Upper lobe of left lung (tissue), 4 donors: ENCODE results near the gene THTPA.

Experiments used
- CTCF ChIP-seq, 6 experiments: fragments of 450-650 bp in 4 of 6; fragments of 200-600 bp in 2 of 6; sonication (generic) in 2 of 6; IDR thresholded peaks; one replicate each; pipeline ENCODE4 v1.5.1; 2016 to 2019; ENCODE audit warnings: antibody characterized with exemption in 6 of 6
- POLR2A ChIP-seq, 4 donors: fragments of 450-650 bp; IDR thresholded peaks; one replicate each; pipeline ENCODE4 v1.5.1; 2016 to 2017; ENCODE audit warnings: antibody characterized with exemption in 4 of 4, mild to moderate bottlenecking in 2 of 4

GRCh38 chr14:23600806-23601205 is 44.7 kb downstream of the THTPA start:
- no peak for TF ChIP-seq POLR2A (IDR thresholded peaks at IDR 0.05)
- no peak for TF ChIP-seq CTCF (IDR thresholded peaks at IDR 0.05)
